Activated naive CD8-positive, alpha-beta T cell treated with anti-CD3 and anti-CD28 coated beads for 36 hours (primary cell): Measurements from ENCODE around the gene MOB1B. TPM values are rescaled to one million over a fixed set of nuclear protein-coding genes. Genes with fewer than 3 reads are reported as not detected.
"Not testable (repeated sequence)": the region's sequence is repeated elsewhere in the genome, so short reads cannot be mapped to it uniquely, and the experiment has no call there.

Experiments used
- DNase-seq: peaks from one replicate; pipeline ENCODE4 v3.0.0; 2021
- H3K27ac Mint-ChIP-seq: one replicate; pipeline ENCODE4 v1.8.0; 2022; ENCODE audit warnings: mild to moderate bottlenecking, moderate library complexity, mixed read lengths
- H3K27me3 Mint-ChIP-seq: one replicate; pipeline ENCODE4 v1.8.0; 2022; ENCODE audit warnings: mild to moderate bottlenecking, mixed read lengths
- H3K36me3 Mint-ChIP-seq: one replicate; pipeline ENCODE4 v1.8.0; 2021; ENCODE audit warnings: mild to moderate bottlenecking, mixed read lengths
- H3K4me1 Mint-ChIP-seq: one replicate; pipeline ENCODE4 v1.8.0; 2021; ENCODE audit warnings: mixed read lengths
- H3K4me3 Mint-ChIP-seq: one replicate; pipeline ENCODE4 v1.8.0; 2022; ENCODE audit warnings: mild to moderate bottlenecking, moderate library complexity, mixed read lengths
- H3K9me3 Mint-ChIP-seq: one replicate; pipeline ENCODE4 v1.8.0; 2022; ENCODE audit warnings: mixed read lengths
- total RNA-seq, 2 experiments: library from RNA; stranded (reverse); gene quantifications; one replicate each; pipeline ENCODE4 v1.2.3, GENCODE V29; 2021

MOB1B gene
- total RNA-seq, 2 experiments from 2014 or later = 19.0 to 19.7 TPM

DNA sequence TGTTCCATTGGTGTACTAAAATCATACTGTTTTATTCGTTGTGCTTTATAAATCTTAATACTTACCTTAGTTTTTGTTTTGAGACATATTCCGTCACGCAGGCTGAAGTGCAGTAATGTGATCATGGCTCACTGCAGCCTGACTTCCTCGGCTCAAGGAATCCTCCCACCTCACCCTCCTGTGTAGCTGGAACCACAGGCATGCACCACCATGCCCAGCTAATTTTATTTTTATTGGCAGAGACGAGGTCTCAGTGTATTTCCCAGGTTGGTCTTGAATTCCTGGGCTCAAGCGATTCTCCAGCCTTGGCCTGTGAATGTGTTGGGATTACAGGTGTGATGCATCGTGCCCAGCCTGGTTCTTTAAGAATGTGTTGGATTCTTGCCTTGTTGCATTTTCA, 66.9 kb downstream of the MOB1B start:
- Mint-ChIP-seq H3K4me1 (peaks cover 25% of the 10 kb centered on the region), H3K4me3 (no peak overlapping the region), H3K27me3 (no peaks in the 10 kb centered on the region), H3K36me3 (peaks cover 6% of the 10 kb centered on the region), H3K9me3 (no peaks in the 10 kb centered on the region), H3K27ac (no peak overlapping the region)
- no peak for DNase-seq

DNA sequence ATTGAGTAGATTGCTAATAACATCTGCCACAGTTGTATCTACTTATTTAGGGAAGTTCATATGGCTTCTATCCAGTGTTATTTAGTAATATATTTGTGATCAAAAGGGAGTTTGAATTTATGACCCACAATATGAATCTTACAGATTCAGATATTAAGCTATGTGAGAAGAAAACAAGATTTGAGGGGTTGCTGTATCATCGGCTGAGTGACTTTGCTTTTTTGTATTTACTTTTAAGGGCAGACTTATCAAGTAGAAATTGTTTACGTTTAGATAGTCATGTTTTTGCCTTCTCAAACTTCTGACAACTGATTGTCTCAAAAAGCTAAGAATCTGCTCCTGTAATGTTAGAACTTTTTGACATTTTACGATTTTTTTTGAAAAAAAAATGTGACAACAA, 74.1 kb downstream of the MOB1B start:
- no peaks in the 10 kb centered on the region for H3K9me3 Mint-ChIP-seq
- H3K36me3 Mint-ChIP-seq = peaks cover 5% of the 10 kb centered on the region
- H3K4me1 Mint-ChIP-seq = peaks cover 12% of the 10 kb centered on the region
- no peak overlapping the region for H3K4me3 Mint-ChIP-seq
- no peaks in the 10 kb centered on the region for H3K27me3 Mint-ChIP-seq
- DNase-seq = no peak
- H3K27ac Mint-ChIP-seq = no peak overlapping the region

DNA sequence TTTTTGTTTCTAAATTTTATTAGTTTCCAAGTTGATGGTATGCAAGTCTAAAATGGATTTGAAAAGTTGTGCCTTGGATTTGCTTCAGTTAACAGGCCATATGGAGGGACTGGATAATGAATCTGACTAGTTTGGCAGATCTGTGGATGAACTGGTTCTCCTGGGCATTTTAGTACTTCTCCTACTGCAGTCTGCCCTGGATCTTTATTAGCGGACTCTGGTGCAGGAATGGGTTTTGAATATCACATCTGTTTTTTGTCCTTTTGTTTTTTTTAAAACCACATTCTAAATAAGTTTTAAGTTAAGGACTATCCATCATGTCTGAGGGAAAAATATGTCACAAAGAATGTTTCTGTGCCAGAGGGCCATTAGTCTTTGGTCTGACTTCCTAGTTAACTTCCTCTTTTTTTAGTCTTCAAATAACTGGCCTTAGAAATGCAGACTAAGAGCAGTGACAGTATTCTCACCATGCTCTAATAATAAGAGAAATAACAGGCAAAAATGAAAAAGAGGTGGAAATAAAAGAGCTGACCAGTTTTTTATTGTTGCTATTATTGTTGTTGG, 77.4 kb downstream of the MOB1B start:
- Mint-ChIP-seq H3K4me3 (no peak overlapping the region), H3K4me1 (peaks cover 4% of the 10 kb centered on the region), H3K9me3 (no peaks in the 10 kb centered on the region), H3K36me3 (no peaks in the 10 kb centered on the region), H3K27me3 (no peaks in the 10 kb centered on the region), H3K27ac (no peak overlapping the region)
- no peak for DNase-seq

DNA sequence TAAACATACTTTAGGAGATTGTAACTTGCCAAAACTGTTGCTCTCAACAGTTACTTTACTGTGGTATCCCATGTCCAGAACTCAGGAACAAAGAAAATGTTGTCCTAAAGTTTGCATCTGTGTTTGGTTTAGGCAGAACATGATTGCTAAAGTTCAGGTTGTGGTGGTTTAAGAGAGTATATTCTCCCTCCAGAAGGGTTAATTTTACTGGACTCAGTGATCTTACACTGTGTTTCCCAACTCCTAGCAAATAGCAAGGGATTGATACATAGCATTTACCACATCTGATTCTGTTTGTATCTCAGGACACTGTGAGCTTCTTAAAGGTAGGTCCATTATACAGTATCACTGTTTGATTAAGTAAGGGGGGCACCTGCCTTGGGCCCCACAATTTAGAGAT, 78.0 kb downstream of the MOB1B start:
- Mint-ChIP-seq H3K4me3 (no peak overlapping the region), H3K27ac (no peak overlapping the region)
- DNase-seq = no peak

DNA sequence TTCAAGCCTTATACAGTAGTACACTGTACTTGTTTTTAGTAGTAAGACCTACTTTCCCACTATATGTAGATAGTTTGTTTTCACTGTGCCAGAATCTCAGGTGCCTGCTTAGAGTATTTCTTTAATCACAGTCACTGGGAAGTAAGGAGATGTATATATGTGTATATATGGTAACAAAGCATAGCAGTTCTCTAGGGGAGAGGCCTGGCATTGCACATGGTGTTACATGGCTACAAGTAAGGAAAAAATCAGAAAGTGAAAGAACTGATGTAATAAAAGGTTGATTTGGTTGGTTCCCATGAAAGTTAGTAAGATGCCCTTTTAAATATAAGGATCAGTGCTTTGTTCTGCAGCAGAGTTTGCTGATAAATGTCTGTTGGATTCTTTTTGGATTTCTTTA, 81.9 kb downstream of the MOB1B start:
- Mint-ChIP-seq H3K4me3 (no peak overlapping the region), H3K27me3 (no peaks in the 10 kb centered on the region), H3K27ac (no peak overlapping the region), H3K4me1 (peaks cover 4% of the 10 kb centered on the region), H3K9me3 (no peaks in the 10 kb centered on the region), H3K36me3 (no peaks in the 10 kb centered on the region)
- no peak for DNase-seq

More for the DNA sequence above, 78.0 kb downstream of the MOB1B start:
- H3K4me1 Mint-ChIP-seq = peaks cover 4% of the 10 kb centered on the region
- no peaks in the 10 kb centered on the region for H3K9me3 Mint-ChIP-seq
- no peaks in the 10 kb centered on the region for H3K36me3 Mint-ChIP-seq
- no peaks in the 10 kb centered on the region for H3K27me3 Mint-ChIP-seq

DNA sequence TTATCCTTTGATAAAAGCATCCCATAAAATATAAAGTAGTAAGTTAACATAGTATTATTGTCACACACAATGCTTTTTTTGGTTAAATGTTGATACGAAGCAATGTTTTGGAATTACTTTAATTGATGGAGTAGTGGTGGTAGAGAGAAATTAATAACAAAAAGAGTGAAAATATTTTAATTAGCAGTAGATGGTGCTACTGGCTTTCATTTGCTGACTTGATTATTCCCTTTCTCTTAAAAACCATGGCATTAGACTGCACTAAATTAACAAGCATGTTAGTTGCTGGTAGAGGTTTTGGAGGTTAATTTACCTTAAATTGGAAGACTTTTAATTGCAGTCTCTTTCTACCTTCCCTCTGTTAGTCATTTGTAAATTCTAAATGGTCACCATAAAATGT, 82.4 kb downstream of the MOB1B start:
- H3K36me3 Mint-ChIP-seq = no peaks in the 10 kb centered on the region
- H3K27me3 Mint-ChIP-seq = no peaks in the 10 kb centered on the region
- H3K4me3 Mint-ChIP-seq = no peak overlapping the region
- peaks cover 4% of the 10 kb centered on the region for H3K4me1 Mint-ChIP-seq
- DNase-seq = no peak
- no peaks in the 10 kb centered on the region for H3K9me3 Mint-ChIP-seq
- H3K27ac Mint-ChIP-seq = no peak overlapping the region

DNA sequence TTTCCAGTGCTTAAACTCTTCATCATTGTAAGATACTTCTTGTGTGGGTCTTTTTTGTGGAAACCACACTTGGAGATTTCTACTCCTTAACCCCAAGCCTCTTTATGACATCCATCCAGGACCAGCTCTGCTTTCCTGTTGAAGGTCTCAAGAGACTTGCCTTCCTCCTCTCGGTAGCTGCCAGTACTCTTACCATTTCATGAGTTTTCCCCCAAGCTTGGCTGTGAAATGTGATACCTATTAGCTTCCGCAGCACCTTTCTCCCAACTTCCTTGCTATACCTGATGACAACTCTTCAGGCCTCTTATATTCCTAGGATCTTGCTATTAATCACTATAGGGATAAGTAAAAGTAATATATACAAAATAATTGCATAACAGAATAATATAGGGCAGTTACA, 89.4 kb downstream of the MOB1B start:
- Mint-ChIP-seq H3K36me3 (peaks cover 18% of the 10 kb centered on the region), H3K9me3 (no peaks in the 10 kb centered on the region), H3K4me1 (peaks cover 29% of the 10 kb centered on the region), H3K27me3 (no peaks in the 10 kb centered on the region), H3K27ac (no peak overlapping the region), H3K4me3 (no peak overlapping the region)
- DNase-seq = no peak

DNA sequence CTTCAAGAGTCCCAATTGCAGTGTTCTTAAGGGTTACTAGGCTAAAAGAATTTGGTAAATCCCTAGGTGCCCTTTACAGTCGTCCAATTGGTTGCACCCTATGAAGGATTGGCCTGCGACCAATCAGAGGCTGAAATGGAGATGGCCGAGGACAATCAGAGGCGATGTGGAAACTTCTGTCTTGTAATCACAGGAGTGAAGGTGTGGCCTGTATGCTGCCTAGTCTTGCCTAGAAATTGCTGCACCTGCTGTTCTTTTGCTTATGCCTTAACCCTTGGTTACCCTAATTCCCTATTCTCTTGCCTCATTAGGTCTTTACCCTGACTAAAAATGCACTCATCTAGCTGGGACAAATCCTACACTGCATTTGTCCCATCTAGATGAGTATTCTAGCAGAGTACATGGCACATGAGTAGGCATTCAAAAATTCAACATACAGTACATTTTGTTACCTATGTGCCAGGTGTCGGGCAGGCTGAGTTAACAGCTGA, 90.3 kb downstream of the MOB1B start:
- peaks cover 24% of the 10 kb centered on the region for H3K36me3 Mint-ChIP-seq
- peak overlapping the region; percentile 90 for H3K27ac Mint-ChIP-seq
- peaks cover 37% of the 10 kb centered on the region for H3K4me1 Mint-ChIP-seq
- no peaks in the 10 kb centered on the region for H3K27me3 Mint-ChIP-seq
- H3K4me3 Mint-ChIP-seq = peak overlapping the region; percentile 93
- no peaks in the 10 kb centered on the region for H3K9me3 Mint-ChIP-seq
- no peak for DNase-seq

DNA sequence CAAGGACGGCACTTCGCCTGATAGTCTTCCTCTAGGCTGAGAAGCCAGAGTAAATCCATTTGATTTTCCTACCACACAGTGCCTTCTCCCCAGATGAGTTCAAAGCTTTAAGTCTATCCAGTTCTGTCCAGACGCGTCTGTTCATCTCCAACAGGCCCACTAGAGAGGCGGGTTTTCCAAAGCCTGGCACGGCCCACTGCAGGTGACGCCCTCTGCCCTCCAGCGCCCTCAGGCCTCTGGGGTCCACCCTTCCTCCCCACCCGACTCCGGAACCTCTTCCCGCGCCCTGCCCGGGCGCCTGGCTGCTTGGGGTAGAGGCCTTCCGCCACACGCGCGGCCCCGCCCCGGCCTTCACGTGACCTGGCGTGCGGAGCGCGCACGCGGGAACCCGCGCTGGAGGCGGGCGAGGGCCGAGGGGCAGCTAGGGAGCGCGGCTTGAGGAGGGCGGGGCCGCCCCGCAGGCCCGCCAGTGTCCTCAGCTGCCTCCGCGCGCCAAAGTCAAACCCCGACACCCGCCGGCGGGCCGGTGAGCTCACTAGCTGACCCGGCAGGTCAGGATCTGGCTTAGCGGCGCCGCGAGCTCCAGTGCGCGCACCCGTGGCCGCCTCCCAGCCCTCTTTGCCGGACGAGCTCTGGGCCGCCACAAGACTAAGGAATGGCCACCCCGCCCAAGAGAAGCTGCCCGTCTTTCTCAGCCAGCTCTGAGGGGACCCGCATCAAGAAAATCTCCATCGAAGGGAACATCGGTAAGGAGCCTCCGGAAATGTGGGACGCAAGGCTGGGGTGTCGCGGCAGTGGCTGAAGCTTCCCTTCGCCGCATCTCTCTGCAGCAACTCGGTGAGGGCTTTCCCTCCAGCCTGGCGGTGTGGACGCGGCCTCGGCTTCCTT, 91.3 kb downstream of the MOB1B start, which contains the start of gene DCK:
Gene DCK (plus strand): TSS at position 469 of the 888 bp plus-strand sequence. CDS start 187 bp downstream, at position 656.
- H3K27ac Mint-ChIP-seq = peak within 1 kb of the TSS; percentile 92
- H3K4me3 Mint-ChIP-seq = peak within 1 kb of the TSS; percentile 93
- H3K27me3 Mint-ChIP-seq = no peaks in the 10 kb centered on the region
- no peaks in the 10 kb centered on the region for H3K9me3 Mint-ChIP-seq
- peaks cover 30% of the 10 kb centered on the region for H3K36me3 Mint-ChIP-seq
- peaks cover 41% of the 10 kb centered on the region for H3K4me1 Mint-ChIP-seq
- DNase-seq = peak; percentile 92

DNA sequence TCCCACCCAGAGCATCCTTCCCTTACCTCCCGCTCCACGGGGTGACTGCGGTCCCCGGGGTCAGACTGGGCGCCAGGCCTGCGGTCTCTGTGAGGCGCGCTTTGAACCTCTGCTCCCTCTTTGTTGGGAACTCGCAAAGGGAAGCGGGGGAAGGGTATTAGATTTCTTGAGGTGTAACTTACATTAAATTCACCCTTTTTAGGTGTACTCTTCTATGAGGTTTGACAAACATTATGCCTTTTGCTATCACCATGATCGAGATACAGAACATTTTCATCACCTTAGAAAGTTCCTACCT, 91.8 kb downstream of the MOB1B start:
- no peaks in the 10 kb centered on the region for H3K9me3 Mint-ChIP-seq
- H3K27me3 Mint-ChIP-seq = no peaks in the 10 kb centered on the region
- peak overlapping the region; percentile 92 for H3K27ac Mint-ChIP-seq
- peaks cover 45% of the 10 kb centered on the region for H3K4me1 Mint-ChIP-seq
- no peak for DNase-seq
- peak overlapping the region; percentile 93 for H3K4me3 Mint-ChIP-seq
- peaks cover 35% of the 10 kb centered on the region for H3K36me3 Mint-ChIP-seq

DNA sequence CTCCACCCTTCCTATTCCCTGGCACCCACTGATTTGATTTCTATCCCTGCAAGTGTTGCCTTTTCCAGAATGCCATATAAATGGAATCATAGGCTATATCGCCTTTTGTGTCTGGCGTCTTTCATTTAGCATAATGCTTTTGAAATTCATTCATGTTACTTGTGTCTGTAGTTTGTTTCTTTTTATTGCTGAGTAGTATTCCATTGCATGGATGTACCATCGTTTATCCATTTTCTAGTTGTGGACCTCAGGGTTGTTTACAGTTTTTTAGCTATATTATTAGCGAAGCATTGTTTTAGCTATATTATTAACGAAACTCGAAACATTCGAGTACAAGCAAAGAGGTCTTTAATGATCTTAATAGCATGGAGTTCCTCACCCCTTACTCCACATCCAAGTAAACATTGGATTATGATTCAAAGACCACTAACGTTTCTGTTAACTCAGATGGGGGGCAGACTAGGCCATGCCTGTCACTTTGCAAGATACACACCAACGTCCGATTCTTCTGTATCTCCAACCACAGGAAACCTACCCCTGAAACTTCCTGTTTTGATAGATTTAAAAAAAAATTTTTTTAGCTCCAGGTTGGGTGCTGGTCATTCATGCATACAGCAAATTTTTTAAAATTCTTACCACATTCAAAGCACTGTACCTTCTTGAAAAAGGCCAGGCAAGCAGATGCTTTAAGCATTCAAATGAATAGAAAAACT, 92.4 kb downstream of the MOB1B start:
- Mint-ChIP-seq H3K27ac (peak overlapping the region; percentile 92), H3K4me3 (peak overlapping the region; percentile 93), H3K27me3 (no peaks in the 10 kb centered on the region), H3K36me3 (peaks cover 41% of the 10 kb centered on the region), H3K4me1 (peaks cover 50% of the 10 kb centered on the region), H3K9me3 (peaks cover under 1% of the 10 kb centered on the region)
- DNase-seq = no peak

DNA sequence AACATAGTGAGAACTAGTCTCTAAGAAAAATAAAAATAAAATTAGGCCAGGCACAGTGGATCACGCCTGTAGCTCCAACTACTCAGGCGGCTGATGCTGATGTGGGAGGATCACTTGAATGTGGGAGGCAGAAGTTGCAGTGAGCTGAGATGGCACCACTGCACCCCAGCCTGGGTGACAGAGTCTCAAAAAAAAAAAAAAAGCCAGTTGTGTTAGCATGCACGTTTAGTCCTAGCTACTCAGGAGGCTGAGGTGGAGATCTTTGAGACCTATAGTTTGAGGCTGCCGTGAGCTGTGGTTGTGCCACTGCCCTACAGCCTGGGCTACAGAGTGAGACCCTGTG, 93.8 kb downstream of the MOB1B start:
- peak overlapping the region; percentile 93 for H3K4me3 Mint-ChIP-seq
- DNase-seq = peak; percentile 14
- no peaks in the 10 kb centered on the region for H3K27me3 Mint-ChIP-seq
- H3K27ac Mint-ChIP-seq = peak overlapping the region; percentile 92
- H3K4me1 Mint-ChIP-seq = peaks cover 59% of the 10 kb centered on the region
- peaks cover 55% of the 10 kb centered on the region for H3K36me3 Mint-ChIP-seq
- H3K9me3 Mint-ChIP-seq = peaks cover 12% of the 10 kb centered on the region

DNA sequence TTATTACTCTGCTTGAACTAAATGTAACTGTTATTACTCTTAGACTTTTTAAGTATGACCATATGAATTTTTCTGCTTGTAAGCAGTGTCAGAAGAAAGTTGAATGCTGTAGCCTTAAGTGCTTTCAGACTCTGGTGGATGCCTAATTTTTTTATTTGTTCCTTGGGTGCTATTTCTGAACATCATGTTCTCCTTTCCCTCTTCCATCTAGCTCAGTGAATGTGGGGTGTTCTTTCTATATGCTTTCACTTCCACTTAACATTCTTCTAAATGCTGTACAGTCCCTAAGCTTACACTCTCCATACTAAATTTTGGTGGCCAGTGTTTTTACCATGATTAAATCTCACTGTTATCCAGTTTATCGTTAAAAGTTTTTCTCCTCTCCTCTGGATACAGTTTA, 94.9 kb downstream of the MOB1B start:
- no peak for DNase-seq
- H3K27ac Mint-ChIP-seq = peak overlapping the region; percentile 92
- H3K4me1 Mint-ChIP-seq = peaks cover 65% of the 10 kb centered on the region
- peak overlapping the region; percentile 93 for H3K4me3 Mint-ChIP-seq
- H3K36me3 Mint-ChIP-seq = peaks cover 66% of the 10 kb centered on the region
- H3K27me3 Mint-ChIP-seq = no peaks in the 10 kb centered on the region
- peaks cover 21% of the 10 kb centered on the region for H3K9me3 Mint-ChIP-seq

DNA sequence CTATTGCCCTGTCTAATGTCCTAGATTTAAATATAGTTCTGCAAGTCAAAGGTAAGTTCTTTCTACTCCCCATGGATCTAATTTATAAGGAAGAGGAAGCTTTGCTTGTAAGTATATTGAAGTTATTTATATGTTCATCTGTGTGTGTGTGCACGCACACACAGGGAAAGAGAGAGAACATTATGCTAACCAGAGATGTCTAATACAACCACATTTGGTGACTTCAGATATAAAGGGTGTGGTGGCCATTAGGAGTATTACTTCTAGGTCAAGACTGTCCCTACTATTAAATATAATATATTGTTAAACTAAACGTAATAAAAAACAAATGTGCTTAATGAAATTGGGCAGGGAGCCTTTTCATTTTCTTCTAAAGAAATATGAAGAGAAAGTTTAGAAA, 95.4 kb downstream of the MOB1B start:
- Mint-ChIP-seq H3K4me3 (peak overlapping the region; percentile 93), H3K9me3 (peaks cover 23% of the 10 kb centered on the region), H3K27ac (peak overlapping the region; percentile 92), H3K4me1 (peaks cover 67% of the 10 kb centered on the region), H3K27me3 (no peaks in the 10 kb centered on the region), H3K36me3 (peaks cover 70% of the 10 kb centered on the region)
- no peak for DNase-seq

DNA sequence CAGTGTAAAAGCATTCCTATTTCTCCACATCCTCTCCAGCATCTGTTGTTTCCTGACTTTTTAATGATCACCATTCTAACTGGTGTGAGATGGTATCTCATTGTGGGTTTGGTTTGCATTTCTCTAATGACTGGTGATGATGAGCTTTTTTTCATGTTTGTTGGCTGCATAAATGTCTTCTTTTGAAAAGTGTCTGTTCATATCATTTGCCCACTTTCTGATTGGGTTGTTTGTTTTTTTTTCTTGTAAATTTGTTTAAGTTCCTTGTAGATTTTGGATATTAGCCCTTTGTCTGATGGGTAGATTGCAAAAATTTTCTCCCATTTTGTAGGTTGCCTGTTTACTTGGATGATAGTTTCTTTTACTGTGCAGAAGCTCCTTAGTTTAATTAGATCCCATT, 97.5 kb downstream of the MOB1B start:
- H3K9me3 Mint-ChIP-seq = peaks cover 25% of the 10 kb centered on the region
- peaks cover 78% of the 10 kb centered on the region for H3K36me3 Mint-ChIP-seq
- not testable (repeated sequence) for H3K27ac Mint-ChIP-seq, DNase-seq, H3K4me3 Mint-ChIP-seq, H3K27me3 Mint-ChIP-seq
- H3K4me1 Mint-ChIP-seq = peaks cover 81% of the 10 kb centered on the region
